NCI-H524 (cell line): Measurements from ENCODE around the gene SYT9.

Source experiments
- DNase-seq, 2 experiments: peaks; one replicate each; lab custom pipeline; 2025; lab: John Stamatoyannopoulos, UW

The SYT9 gene

GRCh38 chr11:7471071-7471470 lies 219.4 kb downstream of the SYT9 start:
- DNase-seq: no peak

DNA sequence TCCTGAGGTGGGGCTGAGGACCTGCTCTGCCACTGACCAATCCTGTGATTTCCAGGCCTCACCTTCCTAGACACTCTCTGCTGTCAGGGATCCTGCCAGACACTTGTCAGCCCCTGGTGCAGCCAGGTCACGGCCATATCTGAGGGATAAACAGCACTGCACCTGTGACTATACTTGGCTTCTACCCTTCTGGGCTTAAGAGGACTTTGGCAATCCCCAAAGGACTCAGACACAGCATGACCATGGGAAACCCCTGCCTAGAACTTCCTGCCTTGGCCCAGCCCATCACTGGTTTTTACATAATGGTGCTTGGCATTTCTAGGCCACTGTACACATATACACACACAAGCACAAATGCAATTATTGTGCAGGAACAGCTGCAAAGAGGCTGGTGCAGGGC lies 222.0 kb downstream of the SYT9 start:
- DNase-seq: no peak

DNA sequence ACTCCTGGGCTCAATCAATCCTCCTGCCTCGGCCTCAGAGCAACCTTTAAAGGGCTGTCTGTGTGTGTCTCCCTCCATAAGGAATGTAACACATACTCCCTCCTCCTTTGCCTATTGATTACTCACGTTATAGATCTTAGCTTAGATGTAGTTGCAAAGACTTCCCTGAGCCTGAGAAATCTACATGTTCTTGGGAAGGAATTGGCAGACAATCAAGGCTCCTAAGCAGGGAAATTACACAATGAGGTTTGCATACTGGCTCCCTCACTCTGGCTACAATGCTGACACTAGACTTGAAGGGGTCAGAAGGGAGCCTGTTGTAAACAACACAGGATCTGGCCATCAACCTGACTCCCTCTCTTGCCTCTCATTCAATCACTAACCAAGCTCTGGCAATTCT lies 228.4 kb downstream of the SYT9 start:
- DNase-seq: no peak

GRCh38 chr11:7484131-7484530 lies 232.4 kb downstream of the SYT9 start:
- DNase-seq: no peak

GRCh38 chr11:7484645-7485044 lies 232.9 kb downstream of the SYT9 start:
- no peak for DNase-seq

- no peak for DNase-seq
These were observed 233.7 kb downstream of the SYT9 start, which contains the start of gene OLFML1 for GRCh38 chr11:7485186-7486097. Gene OLFML1 (plus strand): TSS chr11:7485506. CDS start chr11:7485876, 370 bp downstream.

- no peak for DNase-seq
These were observed 234.5 kb downstream of the SYT9 start for GRCh38 chr11:7486098-7486780.

GRCh38 chr11:7486781-7487140 lies 235.1 kb downstream of the SYT9 start:
- no peak for DNase-seq

- no peak for DNase-seq
These were observed 235.7 kb downstream of the SYT9 start for GRCh38 chr11:7487360-7487759.

GRCh38 chr11:7488681-7489080 lies 237.0 kb downstream of the SYT9 start:
- no peak for DNase-seq

DNA sequence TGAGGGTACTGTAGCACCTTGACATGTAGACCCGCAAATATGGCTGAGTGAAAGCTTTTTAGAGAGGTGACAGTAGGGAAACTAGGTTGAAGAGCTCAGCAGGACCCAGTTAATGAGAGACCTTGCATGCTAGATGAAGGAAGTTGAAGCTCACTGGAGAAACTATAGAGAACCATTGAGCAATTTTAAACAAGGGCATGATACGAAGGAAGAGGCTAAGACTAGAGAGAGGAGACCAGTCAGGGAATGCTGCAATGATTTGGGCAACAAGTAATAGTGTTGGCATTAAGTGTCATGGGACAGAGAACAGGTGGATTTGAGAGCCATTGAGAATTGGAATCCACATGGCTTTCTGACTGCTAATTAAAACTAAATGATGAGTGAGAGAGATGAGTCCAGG lies 237.7 kb downstream of the SYT9 start:
- no peak for DNase-seq

DNA sequence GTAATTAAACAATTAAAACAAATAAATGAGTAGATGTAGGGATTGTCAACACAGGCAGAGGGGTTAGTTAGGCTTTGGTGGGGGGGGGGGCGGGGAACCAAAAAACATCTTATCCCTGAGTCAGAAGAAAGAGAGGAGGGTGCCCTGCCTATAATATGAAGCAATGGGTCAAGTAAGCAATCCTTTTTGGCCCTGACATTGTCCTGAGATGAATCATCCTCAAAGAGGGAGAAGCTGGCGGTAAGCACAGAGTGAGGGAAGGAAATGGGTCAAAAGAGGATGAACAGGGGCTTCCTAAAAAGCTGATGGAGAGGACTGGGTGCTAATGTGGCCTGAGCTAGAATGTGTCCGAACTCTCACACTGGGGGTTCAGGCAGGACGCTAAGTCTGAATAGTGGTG lies 238.3 kb downstream of the SYT9 start:
- DNase-seq: no peak

GRCh38 chr11:7490535-7490934 lies 238.8 kb downstream of the SYT9 start:
- no peak for DNase-seq

DNA sequence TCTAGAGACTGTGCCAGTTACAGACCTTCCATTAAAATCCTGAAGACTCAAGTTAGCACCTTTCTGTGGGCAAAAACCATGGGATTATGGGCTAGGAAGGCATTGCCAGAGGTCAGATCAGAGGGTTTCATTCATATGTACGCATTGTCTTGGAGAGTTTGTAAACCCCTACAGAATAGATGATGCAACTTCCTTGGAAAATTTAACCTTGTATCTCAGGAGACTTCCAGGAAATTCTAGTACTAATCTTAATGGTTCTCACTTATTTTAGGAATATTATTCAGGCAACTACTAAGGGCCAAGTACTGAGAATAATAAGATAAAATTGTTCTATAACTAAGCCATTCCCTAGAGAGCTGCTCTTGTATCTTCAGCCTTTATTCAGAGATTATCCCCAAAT lies 240.5 kb downstream of the SYT9 start:
- DNase-seq: no peak

GRCh38 chr11:7493670-7494069 lies 242.0 kb downstream of the SYT9 start:
- DNase-seq: no peak

DNA sequence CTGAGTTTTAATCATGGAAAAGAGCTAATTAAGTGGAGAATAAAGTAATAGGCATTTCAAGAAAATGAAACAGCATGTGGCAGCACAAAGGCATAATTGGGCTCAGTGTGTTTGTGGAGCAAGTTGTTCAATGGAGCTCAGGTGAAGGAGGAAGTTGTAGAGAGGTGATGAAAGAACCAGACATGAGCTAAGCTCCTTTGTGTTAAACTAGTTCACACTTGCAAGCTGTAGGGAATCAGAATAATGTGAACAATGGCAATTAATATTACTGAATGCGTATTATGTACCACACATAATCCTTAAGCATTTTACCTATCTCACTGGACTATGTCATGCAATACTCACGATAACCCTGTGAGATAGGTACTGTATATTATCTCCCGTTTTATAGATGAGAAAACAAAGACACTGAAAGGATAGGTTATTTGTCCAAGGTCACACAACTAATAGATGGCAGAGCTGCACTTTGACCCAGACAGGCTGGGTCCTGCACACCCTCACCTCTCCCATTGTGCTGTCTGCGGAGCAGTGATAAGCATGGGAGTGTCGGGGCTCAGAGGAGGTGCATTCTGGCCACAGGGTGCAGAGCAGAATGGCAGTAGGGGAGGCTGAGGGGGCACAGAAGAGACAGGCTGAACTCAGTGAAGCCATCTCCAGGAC lies 242.5 kb downstream of the SYT9 start:
- no peak for DNase-seq

DNA sequence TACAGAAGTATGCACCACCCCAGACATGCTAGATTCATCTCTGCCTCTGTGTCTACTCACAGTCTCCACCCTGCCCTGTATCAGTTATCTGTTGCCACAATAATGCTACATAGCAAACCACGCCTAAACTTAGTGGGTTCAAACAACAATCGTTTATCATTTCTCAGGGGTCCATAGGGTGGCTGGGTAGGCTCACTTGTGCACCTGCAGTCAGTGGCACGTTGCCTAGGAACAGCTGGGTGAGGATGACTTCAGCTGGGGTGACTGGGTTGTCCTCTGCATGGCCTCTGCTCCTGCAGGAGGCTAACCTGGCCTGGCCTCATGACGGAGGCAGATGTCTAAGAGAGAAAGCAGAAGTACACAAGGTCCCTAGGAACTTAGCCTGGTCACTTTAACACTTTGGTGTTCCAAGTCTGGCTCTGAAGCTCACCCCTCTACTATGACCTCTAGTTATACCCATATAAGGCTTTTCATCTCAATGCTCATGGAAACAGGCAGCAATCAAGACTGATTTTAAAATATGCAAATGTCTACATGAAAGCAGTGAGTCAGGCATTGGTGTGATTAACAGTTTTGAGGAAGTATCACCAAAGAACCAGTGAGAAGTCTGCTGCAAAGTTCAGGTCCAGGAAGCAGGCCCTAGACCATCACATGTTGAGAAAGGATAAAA lies 244.3 kb downstream of the SYT9 start:
- no peak for DNase-seq

- DNase-seq: no peak
These were observed 246.5 kb downstream of the SYT9 start for GRCh38 chr11:7498193-7498592.

GRCh38 chr11:7499081-7499480 lies 247.4 kb downstream of the SYT9 start:
- DNase-seq: no peak

DNA sequence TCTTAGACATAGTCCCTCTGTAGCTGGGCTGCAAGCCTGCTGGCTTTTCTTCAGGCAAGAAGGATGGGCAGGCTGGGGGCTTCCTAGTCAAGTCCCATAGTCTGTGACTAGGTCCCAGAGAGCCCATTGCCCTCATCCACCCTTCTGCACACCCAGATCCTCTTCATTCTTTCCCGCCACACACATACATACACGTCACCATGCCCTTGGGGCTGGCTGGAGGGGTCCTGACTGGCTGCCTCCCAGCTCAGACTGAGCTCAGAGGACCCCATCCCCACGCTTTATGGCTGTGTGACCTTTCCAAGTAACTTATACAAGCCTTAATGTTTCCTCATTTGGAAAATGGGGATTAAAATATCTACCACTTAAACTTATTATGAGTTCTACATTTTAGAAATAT lies 248.5 kb downstream of the SYT9 start:
- DNase-seq: no peak

- no peak for DNase-seq
These were observed 249.5 kb downstream of the SYT9 start for GRCh38 chr11:7501251-7501650.

GRCh38 chr11:7501894-7502293 lies 250.2 kb downstream of the SYT9 start:
- DNase-seq: no peak
